IPS DF 6.9 (cell line): ENCODE measurements around the gene AXIN1.

Experiments
- DNase-seq: peaks from one replicate; pipeline ENCODE4 v3.0.0-alpha.2; 2013; ENCODE audit warnings: low read depth, low spot score
- H3K27ac ChIP-seq: one replicate; pipeline ENCODE4 v1.5.1; 2013; ENCODE audit warnings: low read length, control low read depth
- H3K27me3 ChIP-seq: 2 replicates; pipeline ENCODE4 v1.6.1; 2013; ENCODE audit warnings: mild to moderate bottlenecking, low read length; ENCODE audit not compliant: control insufficient read depth, insufficient read depth
- H3K36me3 ChIP-seq: 2 replicates; pipeline ENCODE4 v1.6.1; 2013; ENCODE audit warnings: low read length; ENCODE audit not compliant: control insufficient read depth, insufficient read depth
- H3K4me1 ChIP-seq: 2 replicates; pipeline ENCODE4 v1.6.1; 2013; ENCODE audit warnings: low read length; ENCODE audit not compliant: control insufficient read depth, insufficient read depth
- H3K4me3 ChIP-seq: 2 replicates; pipeline ENCODE4 v1.5.1; 2013; ENCODE audit warnings: mild to moderate bottlenecking, low read length
- H3K9me3 ChIP-seq: 2 replicates; pipeline ENCODE4 v1.6.1; 2013; ENCODE audit warnings: low read length, inconsistent platforms; ENCODE audit not compliant: control insufficient read depth, insufficient read depth
- WGBS: extraction: QIAGEN DNeasy Blood & Tissue Kit; methylation state at CpG from one replicate; pipeline ENCODE4 v1.1.7; 2013; ENCODE audit warnings: mixed read lengths, missing lambda C conversion rate; ENCODE audit not compliant: insufficient read length, insufficient coverage; 5-methylcytosine and 5-hydroxymethylcytosine counted together

AXIN1 gene

DNA sequence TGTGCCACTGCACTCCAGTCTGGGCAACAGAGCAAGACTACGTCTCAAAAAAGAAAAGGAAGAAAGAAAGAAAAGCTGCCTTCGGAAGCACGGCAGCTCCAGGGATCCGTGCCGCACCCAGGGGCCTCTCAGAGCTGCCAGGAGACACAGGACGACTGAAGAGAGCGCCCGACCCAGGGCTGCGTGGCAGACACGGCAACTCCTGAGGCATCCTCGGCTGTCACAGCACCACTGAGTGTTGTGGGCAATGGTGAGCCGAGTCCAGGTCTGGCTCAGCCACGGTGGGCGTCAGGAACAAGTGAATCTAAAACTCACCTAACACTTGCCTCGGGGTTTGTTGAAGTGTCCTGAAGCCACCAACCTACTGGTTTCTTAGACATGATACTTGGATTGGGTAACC, 40.8 kb downstream of the AXIN1 start:
- no peaks in the 10 kb centered on the region for H3K9me3 ChIP-seq
- no peaks in the 10 kb centered on the region for H3K4me1 ChIP-seq
- H3K36me3 ChIP-seq: peaks cover 7% of the 10 kb centered on the region
- no peaks in the 10 kb centered on the region for H3K27me3 ChIP-seq
- H3K27ac ChIP-seq: no peak overlapping the region
- DNase-seq: no peak
- no CpG with 5 or more reads among the region's 15 CpGs for WGBS
- H3K4me3 ChIP-seq: no peak overlapping the region

DNA sequence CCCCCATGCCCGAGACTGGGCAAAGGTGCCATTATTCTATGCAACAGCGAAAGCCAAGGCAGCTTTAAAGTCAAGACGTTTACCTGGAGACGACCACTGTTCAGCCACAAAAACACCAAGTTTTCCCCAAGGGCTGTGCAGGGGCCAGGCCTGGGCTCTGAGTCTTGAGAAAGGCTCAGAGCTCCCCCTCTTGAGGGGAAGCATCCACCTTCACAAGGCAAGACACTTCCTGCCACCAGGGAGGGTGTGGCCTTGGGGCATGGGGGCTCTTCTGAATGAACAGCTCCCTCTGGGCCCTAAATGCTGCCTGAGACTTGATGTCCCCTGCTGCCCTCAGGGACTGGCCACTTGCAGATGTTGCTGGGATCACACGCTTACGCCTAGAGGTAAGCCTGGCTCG, 43.0 kb downstream of the AXIN1 start:
- Histone ChIP-seq H3K27me3 (no peaks in the 10 kb centered on the region), H3K27ac (no peak overlapping the region), H3K9me3 (no peaks in the 10 kb centered on the region), H3K36me3 (peaks cover 10% of the 10 kb centered on the region), H3K4me3 (no peak overlapping the region), H3K4me1 (no peaks in the 10 kb centered on the region)
- no peak for DNase-seq
- WGBS: no CpG with 5 or more reads among the region's 7 CpGs

DNA sequence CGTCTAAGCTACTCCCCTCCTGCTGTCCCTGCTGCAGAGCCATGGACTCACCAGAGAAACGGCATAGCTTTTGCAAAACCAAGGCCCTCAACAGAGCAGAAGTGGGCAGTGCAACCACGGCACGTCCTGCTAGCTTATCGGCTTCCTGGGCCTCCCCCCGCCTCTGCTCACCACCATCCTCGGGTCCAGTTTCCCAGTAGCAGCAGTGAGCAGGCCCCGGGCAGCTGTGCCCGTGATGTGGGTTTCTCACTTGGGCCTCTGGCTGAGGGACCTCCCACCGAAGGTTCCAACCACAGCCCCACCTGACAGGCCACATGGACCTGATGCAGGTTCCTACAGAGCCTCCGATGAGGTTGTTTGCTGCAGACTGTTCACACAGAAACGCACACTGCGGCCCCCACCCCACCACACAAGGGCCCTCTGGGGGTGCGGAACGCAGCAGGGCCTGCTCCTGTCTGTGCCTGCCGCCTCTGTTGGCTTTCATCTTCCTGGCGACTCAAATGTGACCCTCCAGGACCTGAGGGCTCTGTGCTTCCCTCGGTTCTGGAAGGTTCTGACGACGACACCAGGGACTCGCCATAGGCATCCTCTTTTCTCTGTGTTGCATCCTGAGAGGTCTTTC, 44.7 kb downstream of the AXIN1 start:
- no peak for DNase-seq
- Histone ChIP-seq H3K27ac (no peak overlapping the region), H3K27me3 (no peaks in the 10 kb centered on the region), H3K36me3 (peaks cover 12% of the 10 kb centered on the region), H3K4me1 (peaks cover 1% of the 10 kb centered on the region; the same call in 1 of the 2 replicates), H3K9me3 (no peaks in the 10 kb centered on the region), H3K4me3 (no peak overlapping the region)
- no CpG with 5 or more reads among the region's 21 CpGs for WGBS

DNA sequence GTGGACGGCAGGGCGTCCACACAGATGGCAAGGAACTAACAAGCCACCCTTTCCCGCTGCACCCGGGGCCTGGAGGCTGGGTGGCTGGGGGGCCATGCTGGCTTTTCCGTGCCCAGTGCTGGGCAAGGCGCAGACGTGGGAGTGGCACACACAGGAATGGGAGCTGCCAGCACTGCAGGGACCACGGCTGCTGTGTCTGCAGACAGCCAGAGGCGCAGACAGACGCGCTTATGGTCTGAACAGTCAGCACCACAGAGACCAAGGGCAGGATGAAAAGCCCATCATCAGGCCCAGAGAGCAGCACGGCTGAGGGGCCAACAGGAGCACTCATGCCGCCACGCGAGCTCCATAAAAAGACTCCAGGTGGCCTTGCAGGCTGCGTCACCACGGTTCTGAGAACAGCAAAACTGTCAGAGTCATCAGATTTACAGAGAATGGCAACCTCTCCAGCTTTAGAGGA, 45.6 kb downstream of the AXIN1 start:
- Histone ChIP-seq H3K36me3 (peaks cover 12% of the 10 kb centered on the region), H3K4me1 (peaks cover 1% of the 10 kb centered on the region; the same call in 1 of the 2 replicates), H3K4me3 (no peak overlapping the region), H3K9me3 (no peaks in the 10 kb centered on the region), H3K27ac (no peak overlapping the region), H3K27me3 (no peaks in the 10 kb centered on the region)
- no CpG with 5 or more reads among the region's 17 CpGs for WGBS
- no peak for DNase-seq

DNA sequence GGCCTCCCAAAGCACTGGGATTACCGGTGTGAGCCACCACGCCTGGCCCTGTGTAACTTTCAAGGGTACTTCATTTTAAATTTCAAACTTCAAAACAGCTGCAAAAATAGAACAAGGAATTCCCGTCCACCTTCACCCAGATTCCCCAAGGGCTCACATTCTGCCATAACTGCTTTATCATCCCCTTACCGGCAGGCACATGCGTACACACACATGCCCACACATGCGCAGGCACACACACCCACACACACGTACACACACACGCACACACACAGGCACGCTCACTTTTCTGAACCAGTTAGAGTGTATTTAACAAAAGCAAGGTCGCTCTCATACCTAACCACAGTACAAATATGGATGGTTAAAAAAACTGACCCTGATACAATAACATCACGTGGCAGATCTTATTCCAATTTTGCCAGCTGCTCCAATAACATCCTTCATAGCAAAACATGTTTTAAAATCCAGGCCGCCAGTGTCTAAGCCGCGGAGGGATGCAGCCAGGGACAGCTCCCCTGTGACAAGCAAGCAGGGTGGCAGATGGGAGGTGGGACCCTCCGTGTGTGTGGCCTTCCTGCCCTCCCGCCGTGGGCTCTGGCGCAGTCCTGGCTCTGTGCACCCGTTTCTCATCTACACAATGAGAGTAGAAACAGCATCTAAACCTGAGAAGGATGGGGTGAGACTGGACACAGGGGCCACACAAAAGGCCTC, 46.5 kb downstream of the AXIN1 start:
- Histone ChIP-seq H3K27me3 (no peaks in the 10 kb centered on the region), H3K27ac (no peak overlapping the region), H3K9me3 (no peaks in the 10 kb centered on the region), H3K36me3 (peaks cover 12% of the 10 kb centered on the region), H3K4me3 (no peak overlapping the region), H3K4me1 (peaks cover 1% of the 10 kb centered on the region; the same call in 1 of the 2 replicates)
- DNase-seq: no peak
- no CpG with 5 or more reads among the region's 19 CpGs for WGBS

DNA sequence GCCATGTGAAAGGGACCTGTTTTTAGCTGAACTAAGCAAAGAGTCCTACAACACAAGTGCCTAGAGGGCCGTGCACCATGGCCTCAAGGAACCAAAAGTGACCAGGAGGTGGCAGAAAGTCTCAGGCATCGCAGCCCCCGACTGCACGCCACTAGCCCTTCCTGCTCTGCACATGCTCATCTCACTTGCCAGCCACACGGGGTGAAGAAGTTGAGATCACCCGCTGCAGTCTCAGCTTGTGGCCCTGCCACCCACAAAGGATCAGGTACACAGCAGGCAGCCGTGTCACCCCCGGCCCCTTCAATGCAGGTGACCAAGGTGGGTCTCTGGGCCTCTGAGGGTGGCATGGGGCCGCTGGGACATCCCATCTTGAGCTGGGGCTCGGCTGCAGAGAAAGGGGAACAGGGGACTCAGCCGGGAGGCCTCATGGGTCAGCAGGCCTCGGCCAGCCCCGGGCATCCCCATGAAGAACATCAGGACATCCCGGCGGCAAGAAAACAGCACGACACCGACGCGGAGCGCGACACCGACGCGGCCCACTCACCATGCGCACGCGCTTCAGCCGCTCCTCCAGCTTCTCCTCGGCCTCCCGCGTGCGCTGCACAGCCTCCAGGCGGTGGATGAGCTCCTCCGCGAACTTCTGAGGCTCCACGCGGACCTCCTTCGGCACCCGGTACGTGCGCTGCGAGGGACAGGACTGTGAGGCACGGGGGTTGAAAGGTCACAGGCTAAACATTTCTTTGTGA, 48.6 kb downstream of the AXIN1 start:
- Histone ChIP-seq H3K27me3 (no peaks in the 10 kb centered on the region), H3K4me3 (no peak overlapping the region), H3K9me3 (no peaks in the 10 kb centered on the region), H3K27ac (no peak overlapping the region), H3K4me1 (peaks cover 1% of the 10 kb centered on the region; the same call in 1 of the 2 replicates), H3K36me3 (peaks cover 12% of the 10 kb centered on the region)
- no CpG with 5 or more reads among the region's 43 CpGs for WGBS
- DNase-seq: no peak

DNA sequence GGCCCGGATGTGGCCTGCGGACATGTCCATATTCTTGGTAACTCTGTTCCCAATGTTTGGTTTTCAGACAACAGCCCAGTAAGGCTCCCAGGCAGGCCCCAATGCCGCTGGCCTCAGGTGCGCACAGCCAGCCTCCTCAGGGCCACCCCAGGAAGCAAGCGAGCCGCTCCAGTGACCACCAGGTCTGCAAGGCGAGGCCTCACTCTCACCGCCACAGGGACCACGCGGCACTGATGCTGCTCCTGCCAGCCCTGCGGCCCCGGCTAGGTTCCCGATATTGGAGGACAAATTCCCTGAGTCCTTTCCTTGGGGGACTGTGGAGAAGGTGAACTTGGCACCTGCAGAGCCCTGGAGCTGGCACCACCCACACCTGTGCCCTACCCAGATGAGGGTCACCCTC, 50.6 kb downstream of the AXIN1 start:
- WGBS: no CpG with 5 or more reads among the region's 13 CpGs
- Histone ChIP-seq H3K27ac (no peak overlapping the region), H3K9me3 (no peaks in the 10 kb centered on the region), H3K4me1 (peaks cover 1% of the 10 kb centered on the region; the same call in 1 of the 2 replicates), H3K4me3 (no peak overlapping the region), H3K27me3 (no peaks in the 10 kb centered on the region), H3K36me3 (peaks cover 20% of the 10 kb centered on the region)
- no peak for DNase-seq

DNA sequence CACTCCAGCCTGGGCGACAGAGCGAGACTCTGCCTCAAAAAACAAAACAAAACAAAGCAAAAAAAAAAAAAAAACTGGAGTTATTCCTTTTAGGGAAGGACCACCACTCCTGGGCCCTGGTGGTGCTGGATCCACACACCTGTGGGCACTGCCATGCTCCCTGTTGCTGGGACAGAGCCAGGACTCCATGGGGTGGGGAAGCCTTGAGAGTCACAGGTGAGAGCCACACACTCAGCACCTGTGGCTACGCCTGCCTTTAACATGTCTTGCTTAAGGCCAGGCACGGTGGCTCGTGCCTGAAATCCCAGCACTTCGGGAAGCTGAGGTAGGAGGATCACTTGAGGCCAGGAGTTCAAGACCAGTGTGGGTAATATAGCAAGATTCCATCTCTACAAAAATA, 51.3 kb downstream of the AXIN1 start:
- Histone ChIP-seq H3K27me3 (no peaks in the 10 kb centered on the region), H3K27ac (no peak overlapping the region), H3K36me3 (peaks cover 20% of the 10 kb centered on the region), H3K4me1 (peaks cover 1% of the 10 kb centered on the region; the same call in 1 of the 2 replicates), H3K4me3 (no peak overlapping the region), H3K9me3 (no peaks in the 10 kb centered on the region)
- DNase-seq: no peak
- no CpG with 5 or more reads among the region's 6 CpGs for WGBS

DNA sequence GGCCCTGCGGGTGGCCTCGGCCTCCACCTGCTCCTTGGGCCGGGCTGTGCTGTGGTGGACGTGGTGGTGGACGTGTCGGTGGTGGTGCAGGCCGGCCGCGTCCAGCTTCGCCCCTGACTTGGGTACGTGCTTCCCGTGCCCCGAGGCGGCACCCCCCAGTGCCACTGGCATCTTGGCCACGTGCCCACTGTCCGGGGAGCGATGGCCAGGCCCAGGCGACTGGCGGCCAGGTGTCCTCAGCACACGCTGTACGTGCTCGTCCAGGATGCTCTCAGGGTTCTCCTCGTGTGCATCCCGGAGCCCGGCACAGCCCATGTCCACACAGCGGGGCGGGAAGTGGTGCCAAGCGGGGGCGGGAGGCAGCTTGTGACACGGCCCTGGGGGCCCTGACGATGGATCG, 54.7 kb downstream of the AXIN1 start:
- Histone ChIP-seq H3K36me3 (peaks cover 15% of the 10 kb centered on the region), H3K27me3 (no peaks in the 10 kb centered on the region), H3K4me3 (no peak overlapping the region), H3K9me3 (no peaks in the 10 kb centered on the region), H3K4me1 (no peaks in the 10 kb centered on the region), H3K27ac (no peak overlapping the region)
- WGBS: no CpG with 5 or more reads among the region's 32 CpGs
- no peak for DNase-seq

DNA sequence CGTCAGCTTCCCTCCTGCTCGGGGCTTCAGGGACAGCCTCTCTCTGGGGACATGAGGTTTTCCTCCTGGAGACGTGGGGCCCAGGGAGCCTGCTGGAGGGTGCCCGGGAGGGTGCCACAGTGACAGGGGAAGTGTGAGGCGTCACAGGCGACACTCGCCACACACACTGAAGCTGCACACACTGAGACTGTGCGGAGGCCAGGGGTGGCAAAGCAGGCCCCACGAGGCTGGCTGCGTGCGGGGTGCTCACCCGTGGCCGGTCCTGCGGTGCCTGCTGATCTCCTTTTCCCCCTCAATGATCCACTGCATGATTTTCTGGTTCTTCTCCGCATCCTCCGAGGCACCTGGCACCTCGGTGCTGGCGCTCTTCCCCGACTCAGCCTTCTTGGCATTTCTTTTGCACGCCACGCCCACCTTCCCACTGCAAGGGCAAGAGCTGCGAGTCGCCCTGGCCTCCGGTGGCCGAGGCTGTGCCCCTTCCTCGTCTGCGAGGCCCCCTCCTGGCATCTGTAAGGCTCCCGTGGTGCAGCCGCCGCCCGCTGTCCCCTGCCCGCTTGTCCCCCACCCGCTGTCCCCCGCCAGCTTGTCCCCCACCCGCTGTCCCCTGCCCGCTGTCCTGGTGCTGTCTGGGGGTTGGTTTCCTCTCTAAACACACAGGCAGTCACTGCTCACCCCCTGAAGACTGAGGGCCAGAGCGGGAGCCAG, 55.6 kb downstream of the AXIN1 start:
- H3K36me3 ChIP-seq: peaks cover 20% of the 10 kb centered on the region
- H3K27ac ChIP-seq: no peak overlapping the region
- H3K27me3 ChIP-seq: no peaks in the 10 kb centered on the region

More for the DNA sequence above, 55.6 kb downstream of the AXIN1 start:
- no CpG with 5 or more reads among the region's 37 CpGs for WGBS
- no peak for DNase-seq
- Histone ChIP-seq H3K9me3 (no peaks in the 10 kb centered on the region), H3K4me3 (no peak overlapping the region), H3K4me1 (no peaks in the 10 kb centered on the region)
